ENCODE results near the gene RICTOR. TPM values are rescaled to one million over a fixed set of nuclear protein-coding genes. Genes with fewer than 3 reads are reported as not detected.
A peak's percentile ranks its signal among the peaks of the same experiment; 100 is the strongest.

The RICTOR gene
- total and polyA plus RNA-seq, 9 of the 15 experiments (the other 6 are each of a cell fraction or from before 2014, with no cell fraction given) = 13.9 to 46.6 (median 22.6) TPM

- TF ChIP-seq, protein P1, sequence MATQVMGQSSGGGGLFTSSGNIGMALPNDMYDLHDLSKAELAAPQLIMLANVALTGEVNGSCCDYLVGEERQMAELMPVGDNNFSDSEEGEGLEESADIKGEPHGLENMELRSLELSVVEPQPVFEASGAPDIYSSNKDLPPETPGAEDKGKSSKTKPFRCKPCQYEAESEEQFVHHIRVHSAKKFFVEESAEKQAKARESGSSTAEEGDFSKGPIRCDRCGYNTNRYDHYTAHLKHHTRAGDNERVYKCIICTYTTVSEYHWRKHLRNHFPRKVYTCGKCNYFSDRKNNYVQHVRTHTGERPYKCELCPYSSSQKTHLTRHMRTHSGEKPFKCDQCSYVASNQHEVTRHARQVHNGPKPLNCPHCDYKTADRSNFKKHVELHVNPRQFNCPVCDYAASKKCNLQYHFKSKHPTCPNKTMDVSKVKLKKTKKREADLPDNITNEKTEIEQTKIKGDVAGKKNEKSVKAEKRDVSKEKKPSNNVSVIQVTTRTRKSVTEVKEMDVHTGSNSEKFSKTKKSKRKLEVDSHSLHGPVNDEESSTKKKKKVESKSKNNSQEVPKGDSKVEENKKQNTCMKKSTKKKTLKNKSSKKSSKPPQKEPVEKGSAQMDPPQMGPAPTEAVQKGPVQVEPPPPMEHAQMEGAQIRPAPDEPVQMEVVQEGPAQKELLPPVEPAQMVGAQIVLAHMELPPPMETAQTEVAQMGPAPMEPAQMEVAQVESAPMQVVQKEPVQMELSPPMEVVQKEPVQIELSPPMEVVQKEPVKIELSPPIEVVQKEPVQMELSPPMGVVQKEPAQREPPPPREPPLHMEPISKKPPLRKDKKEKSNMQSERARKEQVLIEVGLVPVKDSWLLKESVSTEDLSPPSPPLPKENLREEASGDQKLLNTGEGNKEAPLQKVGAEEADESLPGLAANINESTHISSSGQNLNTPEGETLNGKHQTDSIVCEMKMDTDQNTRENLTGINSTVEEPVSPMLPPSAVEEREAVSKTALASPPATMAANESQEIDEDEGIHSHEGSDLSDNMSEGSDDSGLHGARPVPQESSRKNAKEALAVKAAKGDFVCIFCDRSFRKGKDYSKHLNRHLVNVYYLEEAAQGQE (IDR thresholded peaks at IDR 0.05; ENCODE audit: borderline replicate concordance) = peak; percentile 15; the same call in 1 of the 2 replicates
- TF ChIP-seq, protein P1 (CRISPR knock-in tag; IDR thresholded peaks at IDR 0.05; ENCODE audit: low read depth) = no peak
- no peak for TF ChIP-seq STAT5B (CRISPR knock-in tag; IDR thresholded peaks at IDR 0.05)
- no peak for TF ChIP-seq PCBP2 (IDR thresholded peaks at IDR 0.05; ENCODE audit: low read depth, low read length, poor library complexity, severe bottlenecking)
- no peak for TF ChIP-seq IFI16 (CRISPR knock-in tag; IDR thresholded peaks at IDR 0.05)
- no peak for TF ChIP-seq ZNF780A (CRISPR knock-in tag; IDR thresholded peaks at IDR 0.05)
- TF ChIP-seq BRCA1 (IDR thresholded peaks at IDR 0.05) = no peak
- TF ChIP-seq BRCA1 (CRISPR knock-in tag; IDR thresholded peaks at IDR 0.05) = no peak
- no peak for TF ChIP-seq ZNF253 (CRISPR knock-in tag; conservative IDR thresholded peaks at IDR 0.05)
- TF ChIP-seq NR4A1 (CRISPR knock-in tag; IDR thresholded peaks at IDR 0.05) = no peak
- no peak for TF ChIP-seq NR4A1 (tag; IDR thresholded peaks at IDR 0.05)
- no peak for TF ChIP-seq FOXA3 (CRISPR knock-in tag; conservative IDR thresholded peaks at IDR 0.05 in 1 of 2, IDR thresholded peaks at IDR 0.05 in 1 of 2)
- no peak for TF ChIP-seq ZZZ3 (IDR thresholded peaks at IDR 0.05)
- TF ChIP-seq FOS (IDR thresholded peaks at IDR 0.05; ENCODE audit: extremely low read depth, insufficient read length) = no peak
- no peak for TF ChIP-seq SMAD4 (CRISPR knock-in tag; conservative IDR thresholded peaks at IDR 0.05)
- TF ChIP-seq ILK (tag; IDR thresholded peaks at IDR 0.05; ENCODE audit: borderline replicate concordance, low read depth) = no peak
- no peak for TF ChIP-seq FOXK1 (CRISPR knock-in tag; IDR thresholded peaks at IDR 0.05; ENCODE audit: borderline replicate concordance)
- TF ChIP-seq YBX1 (IDR thresholded peaks at IDR 0.05) = no peak
- no peak for TF ChIP-seq PTTG1 (tag; IDR thresholded peaks at IDR 0.05; ENCODE audit: low read depth)
These were observed 2.8 kb upstream of the RICTOR start (continued) for GRCh38 chr5:39076757-39077728.
